SU-DHL-6 (cell line): ENCODE measurements around the gene SERPINB11.

Experiments used
- H2AFZ ChIP-seq: fragments of 200-600 bp; sonication (generic); 2 replicates; pipeline ENCODE4 v1.6.1; 2014; ENCODE audit warnings: low read depth, mild to moderate bottlenecking, moderate library complexity, mixed read lengths, antibody characterized with exemption, low read length; ENCODE audit not compliant: severe bottlenecking
- H3F3A ChIP-seq: fragments of 200-600 bp; shearing (Covaris generic); 2 replicates; pipeline ENCODE4 v1.6.0; 2016; ENCODE audit warnings: antibody characterized with exemption, mild to moderate bottlenecking; ENCODE audit not compliant: insufficient read depth
- H3K27ac ChIP-seq: fragments of 200-600 bp; sonication (generic); 2 replicates; pipeline ENCODE4 v1.5.1; 2016; ENCODE audit warnings: low read depth, mild to moderate bottlenecking, low read length, moderate library complexity, mixed read lengths
- H3K27me3 ChIP-seq: fragments of 200-600 bp; sonication (generic), shearing (Covaris generic); 2 replicates; pipeline ENCODE4 v1.6.0; 2014; ENCODE audit warnings: mild to moderate bottlenecking, low read length
- H3K36me3 ChIP-seq: fragments of 200-600 bp; sonication (generic); 2 replicates; pipeline ENCODE4 v1.6.1; 2014; ENCODE audit warnings: mild to moderate bottlenecking, low read length, mixed read lengths
- H3K4me2 ChIP-seq: fragments of 300-600, 200-600 bp; shearing (Covaris generic), sonication (generic); 2 replicates; pipeline ENCODE4 v1.6.0; 2014; ENCODE audit warnings: low read length, low read depth, mild to moderate bottlenecking; ENCODE audit not compliant: poor library complexity, severe bottlenecking
- H3K4me3 ChIP-seq: fragments of 200-600 bp; sonication (generic); 2 replicates; pipeline ENCODE4 v1.5.1; 2014; ENCODE audit warnings: antibody characterized with exemption, low read length, mild to moderate bottlenecking, mixed read lengths; ENCODE audit not compliant: insufficient read depth, poor library complexity, severe bottlenecking
- H3K79me2 ChIP-seq: fragments of 200-600 bp; sonication (generic); 2 replicates; pipeline ENCODE4 v1.6.1; 2014; ENCODE audit warnings: mild to moderate bottlenecking, low read length, moderate library complexity; ENCODE audit not compliant: insufficient read depth
- H3K9ac ChIP-seq: fragments of 200-600 bp; sonication (generic); 2 replicates; pipeline ENCODE4 v1.7.0; 2014; ENCODE audit warnings: mild to moderate bottlenecking, low read length
- H3K9me2 ChIP-seq: fragments of 200-600 bp; sonication (generic); replicated peaks from 2 replicates; pipeline ENCODE4 v1.6.1; 2014; ENCODE audit warnings: low read length; ENCODE audit not compliant: insufficient read depth
- H3K9me3 ChIP-seq: fragments of 200-600 bp; sonication (generic); 2 replicates; pipeline ENCODE4 v1.6.1; 2014; ENCODE audit warnings: low read length, mixed read lengths; ENCODE audit not compliant: insufficient read depth
- H4K20me1 ChIP-seq: fragments of 200-600 bp; sonication (generic); 2 replicates; pipeline ENCODE4 v1.6.1; 2014; ENCODE audit warnings: low read depth, mild to moderate bottlenecking, antibody characterized with exemption, low read length, moderate library complexity, mixed read lengths
- CTCF ChIP-seq: fragments of 200-600 bp; sonication (generic); IDR thresholded peaks from one replicate; pipeline ENCODE4 v1.5.1; 2017; ENCODE audit warnings: antibody characterized with exemption, mild to moderate bottlenecking, low read length, moderate library complexity; ENCODE audit not compliant: insufficient read depth, poor library complexity, severe bottlenecking
- EZH2phosphoT487 ChIP-seq: fragments of 200-600 bp; sonication (generic), shearing (Covaris generic); conservative IDR thresholded peaks from 2 replicates; pipeline ENCODE4 v1.6.1; 2018; ENCODE audit warnings: mild to moderate bottlenecking, antibody characterized with exemption, low read length, moderate library complexity, mixed read lengths

The SERPINB11 gene

GRCh38 chr18:63747006-63747405, 44.2 kb downstream of the SERPINB11 start:
- Histone ChIP-seq H4K20me1 (no peaks in the 10 kb centered on the region), H3F3A (no peaks in the 10 kb centered on the region), H2AFZ (no peak overlapping the region), H3K27me3 (no peaks in the 10 kb centered on the region), H3K79me2 (no peaks in the 10 kb centered on the region), H3K9me2 (no peaks in the 10 kb centered on the region), H3K36me3 (no peaks in the 10 kb centered on the region), H3K4me2 (no peak overlapping the region), H3K9ac (no peak overlapping the region), H3K4me3 (no peak overlapping the region), H3K27ac (no peak overlapping the region), H3K9me3 (no peaks in the 10 kb centered on the region)
- TF ChIP-seq CTCF (no peak), EZH2phosphoT487 (no peak)

GRCh38 chr18:63749489-63749888, 46.7 kb downstream of the SERPINB11 start:
- Histone ChIP-seq H3K27ac (no peak overlapping the region), H3K4me3 (no peak overlapping the region), H4K20me1 (no peaks in the 10 kb centered on the region), H2AFZ (no peak overlapping the region), H3F3A (no peaks in the 10 kb centered on the region), H3K36me3 (no peaks in the 10 kb centered on the region), H3K9me2 (no peaks in the 10 kb centered on the region), H3K4me2 (no peak overlapping the region), H3K27me3 (no peaks in the 10 kb centered on the region), H3K9ac (no peak overlapping the region), H3K79me2 (no peaks in the 10 kb centered on the region), H3K9me3 (no peaks in the 10 kb centered on the region)
- no peak for TF ChIP-seq EZH2phosphoT487
- no peak for TF ChIP-seq CTCF

GRCh38 chr18:63752636-63753035, 49.9 kb downstream of the SERPINB11 start:
- H3K4me3 ChIP-seq: no peak overlapping the region
- no peaks in the 10 kb centered on the region for H3K9me3 ChIP-seq
- no peak overlapping the region for H3K4me2 ChIP-seq
- H3K36me3 ChIP-seq: no peaks in the 10 kb centered on the region
- H2AFZ ChIP-seq: no peak overlapping the region
- no peak overlapping the region for H3K27ac ChIP-seq
- H3K9me2 ChIP-seq: no peaks in the 10 kb centered on the region
- H3F3A ChIP-seq: no peaks in the 10 kb centered on the region
- no peak overlapping the region for H3K9ac ChIP-seq
- no peaks in the 10 kb centered on the region for H4K20me1 ChIP-seq
- H3K27me3 ChIP-seq: no peaks in the 10 kb centered on the region
- H3K79me2 ChIP-seq: no peaks in the 10 kb centered on the region
- TF ChIP-seq CTCF: no peak

GRCh38 chr18:63753676-63754075, 50.9 kb downstream of the SERPINB11 start:
- Histone ChIP-seq H2AFZ (no peak overlapping the region), H3K27ac (no peak overlapping the region), H3K27me3 (no peaks in the 10 kb centered on the region), H3K79me2 (no peaks in the 10 kb centered on the region), H3K9me2 (no peaks in the 10 kb centered on the region), H3K9me3 (no peaks in the 10 kb centered on the region), H3F3A (no peaks in the 10 kb centered on the region), H4K20me1 (no peaks in the 10 kb centered on the region), H3K4me2 (no peak overlapping the region), H3K4me3 (no peak overlapping the region), H3K9ac (no peak overlapping the region), H3K36me3 (no peaks in the 10 kb centered on the region)
- TF ChIP-seq CTCF: no peak
- no peak for TF ChIP-seq EZH2phosphoT487
